Thyroid gland (tissue), 4 donors: ENCODE measurements around the gene GPANK1. TPM values are rescaled to one million over a fixed set of nuclear protein-coding genes. Genes with fewer than 3 reads are reported as not detected.
A peak's percentile ranks its signal among the peaks of the same experiment; 100 is the strongest.

Experiments
- DNase-seq, 2 donors: peaks; one replicate each; pipeline ENCODE4 v3.0.0-alpha.2; 2019
- H3K27ac ChIP-seq, 3 donors: fragments of 200-600 bp; sonication (generic); 1 replicate in 2 of 3; 2 replicates in 1 of 3; pipeline ENCODE4 v1.5.1; 2016 to 2019; ENCODE audit warnings: mild to moderate bottlenecking in 1 of 3, moderate library complexity in 1 of 3
- H3K27me3 ChIP-seq: fragments of 200-600 bp; sonication (generic); one replicate; pipeline ENCODE4 v1.5.1; 2019
- H3K36me3 ChIP-seq, 2 donors: fragments of 200-600 bp; sonication (generic); one replicate each; pipeline ENCODE4 v1.5.1; 2016 to 2019
- H3K4me1 ChIP-seq, 2 donors: fragments of 200-600 bp; sonication (generic); one replicate each; pipeline ENCODE4 v1.5.1; 2017 to 2019
- H3K4me3 ChIP-seq, 3 donors: fragments of 200-600 bp; sonication (generic); replicated peaks in 1 of 3; 1 replicate in 2 of 3; 2 replicates in 1 of 3; pipeline ENCODE4 v1.5.1; 2016; ENCODE audit warnings: mild to moderate bottlenecking in 1 of 3
- H3K9me3 ChIP-seq: fragments of 200-600 bp; sonication (generic); one replicate; pipeline ENCODE4 v1.5.1; 2017
- CTCF ChIP-seq, 6 experiments: fragments of 200-600 bp in 3 of 6; fragments of 450-650 bp in 3 of 6; sonication (generic) in 3 of 6; IDR thresholded peaks; one replicate each; pipeline ENCODE4 v1.5.1; 2016 to 2019; ENCODE audit warnings: antibody characterized with exemption in 6 of 6, mild to moderate bottlenecking in 2 of 6, inconsistent platforms in 1 of 6, moderate library complexity in 1 of 6
- POLR2A ChIP-seq, 2 donors: fragments of 450-650 bp; IDR thresholded peaks; one replicate each; pipeline ENCODE4 v1.6.1; 2017; ENCODE audit warnings: antibody characterized with exemption in 2 of 2, mild to moderate bottlenecking in 2 of 2, moderate library complexity in 1 of 2
- WGBS, 2 donors: methylation state at CpG; one replicate each; pipeline ENCODE4 v1.1.5; 2017; 5-methylcytosine and 5-hydroxymethylcytosine counted together
- intact Hi-C: fragments of 100-400 bp; cut with DNase I; formaldehyde crosslinking; loops from one replicate; pipeline ENCODE4 v1.15.1; 2023
- total RNA-seq, 4 donors: library from RNA; depleted of rRNA; stranded (reverse); fragments of >200 nt; gene quantifications; one replicate each; pipeline ENCODE4 v1.2.3, GENCODE V29; 2016

The GPANK1 gene
- total RNA-seq, 4 donors from 2014 or later, result 15.7 to 23.2 (median 22.1) TPM

GRCh38 chr6:31705931-31706330, 41.1 kb upstream of the GPANK1 start:
- Histone ChIP-seq H3K4me3 (no peak overlapping the region), H3K9me3 (no peaks in the 10 kb centered on the region), H3K36me3 (no peaks in the 10 kb centered on the region), H3K4me1 (peaks cover 17 to 23% of the 10 kb centered on the region in 2 donors), H3K27ac (no peak overlapping the region), H3K27me3 (no peaks in the 10 kb centered on the region)
- WGBS, 2 donors, result 93% methylated on average over 6 of the region's 6 CpGs
- no peak for DNase-seq
- TF ChIP-seq CTCF (IDR thresholded peaks at IDR 0.05) (no peak), POLR2A (IDR thresholded peaks at IDR 0.05) (no peak)
- intact Hi-C loops, result no loop called here

- peak within 1 kb of the TSS; percentile 95 to 99 (median 96) for H3K27ac ChIP-seq
- H3K4me3 ChIP-seq, result peak within 1 kb of the TSS; percentile 33 to 90 (median 75)
- 1% methylated on average over 46 to 51 of the region's 54 CpGs for WGBS, 2 donors
- peaks cover 20 to 21% of the 10 kb centered on the region in 2 donors for H3K4me1 ChIP-seq
- intact Hi-C loops, result loop anchor here (5.0 kb wide), 1 partner anchor 34 kb away; the partner anchor contains the start of gene CLIC1
- peaks cover 0 to 4% of the 10 kb centered on the region in 2 donors for H3K36me3 ChIP-seq
- H3K9me3 ChIP-seq, result no peaks in the 10 kb centered on the region
- H3K27me3 ChIP-seq, result no peaks in the 10 kb centered on the region
- DNase-seq, result peak; percentile 100
- TF ChIP-seq CTCF (IDR thresholded peaks at IDR 0.05), result no peak
- TF ChIP-seq POLR2A (IDR thresholded peaks at IDR 0.05), result peak; percentile 82 to 97
Observed at GRCh38 chr6:31702819-31703716, 38.3 kb upstream of the GPANK1 start, which contains the start of gene ABHD16A. ABHD16A (minus strand) TSS chr6:31703324; CDS start chr6:31703281, 43 bp downstream.

- H3K27me3 ChIP-seq, result no peaks in the 10 kb centered on the region
- peak overlapping the region; percentile 33 to 90 (median 75) for H3K4me3 ChIP-seq
- H3K36me3 ChIP-seq, result peaks cover 0 to 4% of the 10 kb centered on the region in 2 donors
- no peaks in the 10 kb centered on the region for H3K9me3 ChIP-seq
- intact Hi-C loops, result loop anchor here (5.0 kb wide), 1 partner anchor 35 kb away; the partner anchor contains the start of gene CLIC1
- H3K4me1 ChIP-seq, result peaks cover 20 to 21% of the 10 kb centered on the region in 2 donors
- 0 to 1% methylated on average over 10 of the region's 10 CpGs for WGBS, 2 donors
- TF ChIP-seq POLR2A (IDR thresholded peaks at IDR 0.05) (no peak), CTCF (IDR thresholded peaks at IDR 0.05) (no peak)
- H3K27ac ChIP-seq, result peak overlapping the region; percentile 95 to 99 (median 96)
- DNase-seq, result no peak
Observed at GRCh38 chr6:31702405-31702818, 37.6 kb upstream of the GPANK1 start.

- H3K27me3 ChIP-seq, result no peaks in the 10 kb centered on the region
- no peak for TF ChIP-seq CTCF (IDR thresholded peaks at IDR 0.05)
- TF ChIP-seq POLR2A (IDR thresholded peaks at IDR 0.05), result no peak
- no peak for DNase-seq
- H3K9me3 ChIP-seq, result no peaks in the 10 kb centered on the region
- peak overlapping the region; percentile 33 to 90 (median 75) for H3K4me3 ChIP-seq
- intact Hi-C loops, result loop anchor here (5.0 kb wide), 1 partner anchor 35 kb away; the partner anchor contains the start of gene CLIC1
- peaks cover 20 to 21% of the 10 kb centered on the region in 2 donors for H3K4me1 ChIP-seq
- 30 to 33% methylated on average over 7 of the region's 7 CpGs for WGBS, 2 donors
- H3K36me3 ChIP-seq, result peaks cover 0 to 4% of the 10 kb centered on the region in 2 donors
- H3K27ac ChIP-seq, result peak overlapping the region; percentile 5 to 99 (median 96)
Observed at GRCh38 chr6:31701666-31702404, 37.0 kb upstream of the GPANK1 start.
